RWPE2 (cell line): ENCODE data around the gene LAMA3.

ENCODE experiments used
- ATAC-seq: fragments of 200-7000 bp; cut with Tn5 transposase; 3 replicates; pipeline ENCODE4 v1.9.1; 2021; ENCODE audit warnings: low read depth
- DNase-seq: peaks from one replicate; pipeline ENCODE4 v3.0.0-alpha.2; 2020; ENCODE audit warnings: low spot score
- H3K27ac ChIP-seq: fragments of 450-650 bp; 2 replicates; pipeline ENCODE4 v1.5.1; 2017; ENCODE audit warnings: mild to moderate bottlenecking; ENCODE audit not compliant: poor library complexity, severe bottlenecking
- H3K27me3 ChIP-seq: fragments of 250-450 bp; sonication (Bioruptor Pico); 2 replicates; pipeline ENCODE4 v1.5.1; 2021; ENCODE audit warnings: mild to moderate bottlenecking, moderate library complexity; ENCODE audit not compliant: insufficient read depth, poor library complexity, severe bottlenecking
- H3K36me3 ChIP-seq: fragments of 250-450 bp; sonication (Bioruptor Pico); 2 replicates; pipeline ENCODE4 v1.5.1; 2020; ENCODE audit warnings: low read depth, mild to moderate bottlenecking, moderate library complexity
- H3K4me1 ChIP-seq: fragments of 250-450 bp; sonication (Bioruptor Pico); 2 replicates; pipeline ENCODE4 v1.5.1; 2021; ENCODE audit warnings: mild to moderate bottlenecking, moderate library complexity; ENCODE audit not compliant: insufficient read depth, poor library complexity, severe bottlenecking
- H3K4me3 ChIP-seq: fragments of 250-450 bp; sonication (Bioruptor Pico); 2 replicates; pipeline ENCODE4 v1.5.1; 2021; ENCODE audit warnings: mild to moderate bottlenecking, moderate library complexity; ENCODE audit not compliant: severe bottlenecking
- H3K9me3 ChIP-seq: fragments of 250-450 bp; sonication (Bioruptor Pico); 2 replicates; pipeline ENCODE4 v1.5.1; 2021; ENCODE audit warnings: mild to moderate bottlenecking, moderate library complexity; ENCODE audit not compliant: severe bottlenecking
- CTCF ChIP-seq: fragments of 450-650 bp; IDR thresholded peaks from one replicate; pipeline ENCODE4 v1.5.1; 2017; ENCODE audit warnings: mild to moderate bottlenecking, moderate library complexity; ENCODE audit not compliant: poor library complexity, severe bottlenecking

Gene LAMA3

GRCh38 chr18:23998820-23999219 is 309.6 kb downstream of the LAMA3 start:
- DNase-seq: no peak

GRCh38 chr18:24000613-24001490 is 311.6 kb downstream of the LAMA3 start:
- H3K27ac ChIP-seq: no peak overlapping the region
- H3K36me3 ChIP-seq: no peaks in the 10 kb centered on the region
- ATAC-seq (no peak), DNase-seq (no peak)
- no peak for TF ChIP-seq CTCF
- no peak overlapping the region for H3K4me3 ChIP-seq
- H3K9me3 ChIP-seq: no peaks in the 10 kb centered on the region
- no peaks in the 10 kb centered on the region for H3K27me3 ChIP-seq
- H3K4me1 ChIP-seq: peaks cover 12% of the 10 kb centered on the region

More at GRCh38 chr18:23998820-23999219, 309.6 kb downstream of the LAMA3 start:
- Histone ChIP-seq H3K4me1 (peaks cover 24% of the 10 kb centered on the region), H3K36me3 (no peaks in the 10 kb centered on the region), H3K27ac (peak overlapping the region; percentile 59), H3K4me3 (no peak overlapping the region), H3K27me3 (no peaks in the 10 kb centered on the region), H3K9me3 (no peaks in the 10 kb centered on the region)
- no peak for TF ChIP-seq CTCF
- ATAC-seq: peak; percentile 83

- Histone ChIP-seq H3K4me1 (peaks cover 12% of the 10 kb centered on the region), H3K9me3 (no peaks in the 10 kb centered on the region), H3K4me3 (no peak overlapping the region), H3K27me3 (no peaks in the 10 kb centered on the region), H3K36me3 (no peaks in the 10 kb centered on the region), H3K27ac (no peak overlapping the region)
- DNase-seq (no peak), ATAC-seq (no peak)
- TF ChIP-seq CTCF: no peak
These were observed 313.2 kb downstream of the LAMA3 start for GRCh38 chr18:24002479-24002878.

- Histone ChIP-seq H3K27ac (no peak overlapping the region), H3K9me3 (no peaks in the 10 kb centered on the region), H3K27me3 (no peaks in the 10 kb centered on the region), H3K36me3 (no peaks in the 10 kb centered on the region), H3K4me3 (no peak overlapping the region), H3K4me1 (peaks cover 9% of the 10 kb centered on the region)
- ATAC-seq: no peak
- no peak for DNase-seq
- no peak for TF ChIP-seq CTCF
These were observed 314.0 kb downstream of the LAMA3 start for GRCh38 chr18:24003288-24003687.
